A549 (cell line): ENCODE data around the gene TNFAIP2. TPM values are rescaled to one million over a fixed set of nuclear protein-coding genes. Genes with fewer than 3 reads are reported as not detected.

ENCODE experiments used
- ATAC-seq, 2 experiments: fragments of 200-7000 bp in 1 of 2; fragments of >200 bp in 1 of 2; cut with Nextera tagmentation in 1 of 2; cut with Tn5 transposase in 1 of 2; 3 replicates each; pipeline versions ENCODE4 v1.8.0 to v1.9.1; 2018 to 2020; ENCODE audit warnings: mild to moderate bottlenecking in 1 of 2, moderate library complexity in 1 of 2
- CTCF ChIA-PET: fragments of 300-600 bp; sonication (Branson Sonifier 250); formaldehyde crosslinking; extraction: SDS; loops from one replicate; lab custom pipeline; 2021; ENCODE audit warnings: antibody characterized with exemption, inconsistent platforms; lab: Yijun Ruan, JAX
- POLR2A ChIA-PET: fragments of 350-600 bp; formaldehyde crosslinking; extraction: SDS; loops from one replicate; lab custom pipeline; 2021; ENCODE audit warnings: antibody characterized with exemption, inconsistent platforms; lab: Yijun Ruan, JAX
- DNase-seq, 2 experiments: peaks; one replicate each; pipeline versions ENCODE4 v3.0.0 to v3.0.0-alpha.2; 2011 to 2016; ENCODE audit warnings: low read depth in 1 of 2, low spot score in 1 of 2
- FAIRE-seq: peaks from 2 replicates; lab custom pipeline; 2011; peaks lifted over from hg19 to GRCh38; lab: Jason Lieb, UNC
- H3K27ac ChIP-seq, 2 experiments: fragments of >200 bp; sonication (Bioruptor Twin); formaldehyde crosslinking; 3 replicates each; pipeline ENCODE4 v1.5.1; 2016 to 2017
- H3K4me1 ChIP-seq: fragments of >200 bp; sonication (Bioruptor Twin); formaldehyde crosslinking; 3 replicates; pipeline ENCODE4 v1.6.1; 2016
- H3K4me2 ChIP-seq: fragments of >200 bp; sonication (Bioruptor Twin); formaldehyde crosslinking; 3 replicates; pipeline ENCODE4 v1.6.1; 2016
- H3K4me3 ChIP-seq: fragments of >200 bp; sonication (Bioruptor Twin); formaldehyde crosslinking; 3 replicates; pipeline ENCODE4 v1.5.1; 2016
- H3K9me3 ChIP-seq: fragments of >200 bp; sonication (Bioruptor Twin); formaldehyde crosslinking; 3 replicates; pipeline ENCODE4 v1.6.1; 2016
- CBX2 ChIP-seq: fragments of 200-600 bp; sonication (generic); IDR thresholded peaks from 2 replicates; pipeline ENCODE4 v1.6.1; 2016; ENCODE audit warnings: low read depth, mild to moderate bottlenecking, borderline replicate concordance
- CBX8 ChIP-seq: fragments of 200-600 bp; sonication (generic); IDR thresholded peaks from 2 replicates; pipeline ENCODE4 v1.6.1; 2016
- CHD2 ChIP-seq: fragments of 150-350 bp; IDR thresholded peaks from 2 replicates; pipeline ENCODE4 v1.6.1; 2014; ENCODE audit warnings: low read length; ENCODE audit not compliant: partially characterized antibody
- CHD4 ChIP-seq: fragments of 200-600 bp; sonication (generic); IDR thresholded peaks from 2 replicates; pipeline ENCODE4 v1.6.1; 2016; ENCODE audit warnings: antibody characterized with exemption, mild to moderate bottlenecking, borderline replicate concordance
- CTCF ChIP-seq: fragments of >200 bp; sonication (Bioruptor Twin); formaldehyde crosslinking; IDR thresholded peaks from 3 replicates; pipeline ENCODE4 v1.5.1; 2016
- EHF ChIP-seq: fragments of 250-450 bp; sonication (Bioruptor Pico); IDR thresholded peaks from 2 replicates; pipeline ENCODE4 v1.5.0; 2020; ENCODE audit warnings: mild to moderate bottlenecking
- EP300 ChIP-seq, 2 experiments: fragments of >200 bp; sonication (Bioruptor Twin); formaldehyde crosslinking; IDR thresholded peaks; 2 replicates in 1 of 2; 3 replicates in 1 of 2; pipeline ENCODE4 v1.6.1; 2016 to 2017
- ESRRA ChIP-seq: fragments of 150-350 bp; IDR thresholded peaks from 2 replicates; pipeline ENCODE4 v1.6.1; 2014; ENCODE audit warnings: mild to moderate bottlenecking, low read length, borderline replicate concordance
- FOSB ChIP-seq: fragments of 250-450 bp; sonication (Bioruptor Pico); IDR thresholded peaks from 2 replicates; pipeline ENCODE4 v1.5.0; 2020; ENCODE audit warnings: mild to moderate bottlenecking, moderate library complexity
- GATA3 ChIP-seq: IDR thresholded peaks from 2 replicates; pipeline ENCODE4 v1.6.1; 2012; ENCODE audit warnings: borderline replicate concordance
- HDAC2 ChIP-seq: fragments of 200-600 bp; sonication (generic); IDR thresholded peaks from 2 replicates; pipeline ENCODE4 v1.6.1; 2016
- HMGXB4 ChIP-seq: fragments of 250-450 bp; sonication (Bioruptor Pico); IDR thresholded peaks from 2 replicates; pipeline ENCODE4 v1.5.0; 2021; ENCODE audit warnings: mild to moderate bottlenecking, moderate library complexity, borderline replicate concordance
- JUN ChIP-seq, 2 experiments: fragments of >200 bp; sonication (Bioruptor Twin); formaldehyde crosslinking; IDR thresholded peaks; 2 replicates in 1 of 2; 3 replicates in 1 of 2; pipeline ENCODE4 v1.6.1; 2016 to 2017
- KDM1A ChIP-seq: fragments of 200-600 bp; sonication (generic); IDR thresholded peaks from 2 replicates; pipeline ENCODE4 v1.6.1; 2016; ENCODE audit warnings: low read depth, mild to moderate bottlenecking
- KDM5A ChIP-seq: fragments of 200-600 bp; sonication (generic); IDR thresholded peaks from 2 replicates; pipeline ENCODE4 v1.6.1; 2016; ENCODE audit warnings: antibody characterized with exemption, mild to moderate bottlenecking
- MAZ ChIP-seq: fragments of 150-350 bp; IDR thresholded peaks from 2 replicates; pipeline ENCODE4 v1.6.1; 2014; ENCODE audit warnings: antibody characterized with exemption, low read depth, low read length, borderline replicate concordance
- NFE2L2 ChIP-seq: fragments of 150-350 bp; conservative IDR thresholded peaks from 2 replicates; pipeline ENCODE4 v1.6.1; 2014; ENCODE audit warnings: low read length
- NPAS2 ChIP-seq: fragments of 250-450 bp; sonication (Bioruptor Pico); IDR thresholded peaks from 2 replicates; pipeline ENCODE4 v1.8.0; 2022; ENCODE audit warnings: mild to moderate bottlenecking, moderate library complexity, borderline replicate concordance
- RFX5 ChIP-seq: fragments of 450-650 bp; IDR thresholded peaks from 2 replicates; pipeline ENCODE4 v1.7.1; 2014; ENCODE audit warnings: antibody characterized with exemption, mild to moderate bottlenecking, moderate library complexity
- SREBF2 ChIP-seq: fragments of 450-650 bp; IDR thresholded peaks from 2 replicates; pipeline ENCODE4 v1.6.1; 2014; ENCODE audit warnings: mild to moderate bottlenecking, moderate library complexity
- TFCP2L1 ChIP-seq: fragments of 250-450 bp; sonication (Bioruptor Pico); IDR thresholded peaks from 2 replicates; pipeline ENCODE4 v1.5.0; 2021; ENCODE audit warnings: mild to moderate bottlenecking
- TP53 ChIP-seq: fragments of 250-450 bp; sonication (Bioruptor Pico); IDR thresholded peaks from 2 replicates; pipeline ENCODE4 v1.5.0; 2021; ENCODE audit warnings: mild to moderate bottlenecking, moderate library complexity
- ZC3H11A ChIP-seq: fragments of 450-650 bp; IDR thresholded peaks from 2 replicates; pipeline ENCODE4 v1.6.1; 2014; ENCODE audit warnings: antibody characterized with exemption, mild to moderate bottlenecking
- ZFP36 ChIP-seq: fragments of 450-650 bp; IDR thresholded peaks from 2 replicates; pipeline ENCODE4 v1.6.1; 2014; ENCODE audit warnings: borderline replicate concordance; ENCODE audit not compliant: partially characterized antibody
- ZSCAN20 ChIP-seq: fragments of 250-450 bp; sonication (Bioruptor Pico); IDR thresholded peaks from 2 replicates; pipeline ENCODE4 v1.8.0; 2022; ENCODE audit warnings: mild to moderate bottlenecking, moderate library complexity
- WGBS: methylation state at CpG from one replicate; pipeline ENCODE4 v1.1.6; 2017; ENCODE audit errors: missing lambda C conversion rate; 5-methylcytosine and 5-hydroxymethylcytosine counted together
- polyA plus RNA-seq, 4 experiments: library from polyadenylated mRNA; depleted of rRNA in 3 of 4; stranded (reverse); fragments of >200 nt; fragmentation: RNase III in 1 of 4; extraction: RNeasy Plus Mini Kit Qiagen cat#74134 plus additional on column Dnase treatment in 1 of 4; gene quantifications; 2 replicates in 3 of 4; 3 replicates in 1 of 4; pipeline ENCODE4 v1.2.3, GENCODE V29; 2011 to 2017
- TF ChIP-seq, protein P1 (sequence below): IDR thresholded peaks from 2 replicates; pipeline ENCODE4 v1.6.1; 2012
- TF ChIP-seq, protein P2 (sequence below): IDR thresholded peaks from 2 replicates; pipeline ENCODE4 v1.6.1; 2012

The TNFAIP2 gene
- polyA plus RNA-seq, 2 of the 4 experiments (the other 2 are of a cell fraction), result 222 to 254 TPM

DNA sequence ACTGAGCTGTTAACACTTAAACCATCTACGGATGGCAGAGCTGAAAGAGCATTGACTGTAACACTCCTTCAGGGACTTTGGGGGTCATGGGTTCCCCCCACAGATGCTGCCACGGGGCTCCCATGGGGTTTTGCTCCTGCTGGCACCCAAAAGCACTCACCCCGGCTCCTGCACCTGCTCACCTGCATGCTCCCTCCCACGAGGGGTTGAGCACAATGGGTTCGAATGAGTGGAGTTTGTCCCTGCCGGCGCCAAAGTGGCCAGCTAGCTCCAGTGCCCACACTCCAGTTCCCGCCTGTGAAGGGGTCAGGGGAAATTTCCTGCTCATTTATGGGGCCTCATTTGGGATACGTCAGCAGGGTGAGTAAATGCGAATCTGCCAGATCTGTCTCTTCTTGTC lies 40.7 kb downstream of the TNFAIP2 start:
- 78% methylated on average over 10 of the region's 10 CpGs for WGBS
- no peaks in the 10 kb centered on the region; the same call in 2 of the 3 replicates for H3K4me1 ChIP-seq
- H3K4me3 ChIP-seq, result no peak overlapping the region
- FAIRE-seq (no peak), ATAC-seq (no peak), DNase-seq (no peak)
- no peaks in the 10 kb centered on the region for H3K9me3 ChIP-seq
- CTCF ChIA-PET, result interaction anchor here (0.6 to 4.0 kb wide), 7 partner anchors 10 to 63 kb away, joined by 3 to 20 read pairs (median 4); no protein-coding TSS in a partner anchor
- TF ChIP-seq ESRRA (no peak), GATA3 (no peak), CBX2 (no peak), ZSCAN20 (CRISPR knock-in tag) (no peak)
- H3K4me2 ChIP-seq, result no peak overlapping the region
- H3K27ac ChIP-seq, result no peak overlapping the region; a peak in 1 of 6 replicates
- POLR2A ChIA-PET, result no interaction called here

GRCh38 chr14:103164779-103165178 lies 41.5 kb downstream of the TNFAIP2 start:
- Histone ChIP-seq H3K4me2 (no peak overlapping the region), H3K9me3 (no peaks in the 10 kb centered on the region), H3K4me3 (no peak overlapping the region), H3K4me1 (no peaks in the 10 kb centered on the region; the same call in 2 of the 3 replicates), H3K27ac (peak overlapping the region in 1 of 2 experiments; percentile 56; a peak in 1 of 6 replicates)
- 50% methylated on average over 8 of the region's 9 CpGs for WGBS
- CTCF ChIA-PET, result interaction anchor here (0.7 to 2.2 kb wide), 5 partner anchors 10 to 62 kb away, joined by 3 to 9 read pairs (median 4); no protein-coding TSS in a partner anchor
- FAIRE-seq (no peak), DNase-seq (no peak), ATAC-seq (no peak)
- no peak for TF ChIP-seq NFE2L2
- TF ChIP-seq GATA3, result no peak
- TF ChIP-seq TFCP2L1 (CRISPR knock-in tag), result no peak
- TF ChIP-seq NPAS2 (CRISPR knock-in tag), result no peak
- no peak for TF ChIP-seq RFX5
- TF ChIP-seq KDM5A, result no peak
- no peak for TF ChIP-seq CBX8
- no peak for TF ChIP-seq JUN (IDR thresholded peaks at IDR 0.05)
- TF ChIP-seq SREBF2, result no peak
- TF ChIP-seq MAZ, result no peak
- TF ChIP-seq, protein P1, sequence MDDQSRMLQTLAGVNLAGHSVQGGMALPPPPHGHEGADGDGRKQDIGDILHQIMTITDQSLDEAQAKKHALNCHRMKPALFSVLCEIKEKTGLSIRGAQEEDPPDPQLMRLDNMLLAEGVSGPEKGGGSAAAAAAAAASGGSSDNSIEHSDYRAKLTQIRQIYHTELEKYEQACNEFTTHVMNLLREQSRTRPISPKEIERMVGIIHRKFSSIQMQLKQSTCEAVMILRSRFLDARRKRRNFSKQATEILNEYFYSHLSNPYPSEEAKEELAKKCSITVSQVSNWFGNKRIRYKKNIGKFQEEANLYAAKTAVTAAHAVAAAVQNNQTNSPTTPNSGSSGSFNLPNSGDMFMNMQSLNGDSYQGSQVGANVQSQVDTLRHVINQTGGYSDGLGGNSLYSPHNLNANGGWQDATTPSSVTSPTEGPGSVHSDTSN, result no peak
- TF ChIP-seq CHD4, result no peak
- no peak for TF ChIP-seq TP53
- TF ChIP-seq CHD2, result no peak
- POLR2A ChIA-PET, result no interaction called here

GRCh38 chr14:103165323-103165722 lies 42.1 kb downstream of the TNFAIP2 start:
- CTCF ChIA-PET, result no interaction called here
- H3K27ac ChIP-seq, result peak overlapping the region in 1 of 2 experiments; percentile 56; a peak in 1 of 6 replicates

DNA sequence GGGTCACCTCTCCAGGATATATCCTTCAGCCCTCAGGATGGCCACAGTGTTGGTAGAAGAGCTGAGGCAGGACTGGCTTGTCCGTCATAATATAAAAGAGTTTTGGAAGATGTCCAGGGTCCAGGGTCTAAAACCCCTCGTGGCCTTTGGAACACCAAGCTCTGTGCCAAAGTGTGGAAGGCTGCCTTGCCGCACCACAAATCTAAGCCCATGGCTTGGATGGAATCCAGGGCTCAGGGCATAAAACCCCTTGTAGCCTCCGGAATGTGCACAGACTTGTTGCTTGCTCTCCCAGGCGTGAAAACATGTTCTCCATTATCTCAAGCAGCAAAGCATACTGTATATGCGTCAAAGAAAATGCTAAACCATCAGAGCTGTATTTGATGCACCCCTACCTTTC lies 46.7 kb downstream of the TNFAIP2 start:
- Histone ChIP-seq H3K4me2 (no peak overlapping the region), H3K4me1 (no peaks in the 10 kb centered on the region), H3K27ac (no peak overlapping the region), H3K4me3 (no peak overlapping the region), H3K9me3 (no peaks in the 10 kb centered on the region)
- CTCF ChIA-PET, result interaction anchor here (0.5 to 4.0 kb wide), 6 partner anchors 12 to 576 kb away, joined by 3 to 22 read pairs (median 11); no protein-coding TSS in a partner anchor
- no peak for DNase-seq
- FAIRE-seq, result no peak
- no peak for ATAC-seq
- 78% methylated on average over 6 of the region's 6 CpGs for WGBS
- POLR2A ChIA-PET, result no interaction called here
- TF ChIP-seq EP300 (IDR thresholded peaks at IDR 0.05) (no peak), CHD4 (no peak), FOSB (CRISPR knock-in tag) (no peak), ZC3H11A (no peak), HDAC2 (no peak), KDM1A (no peak), ESRRA (no peak), EHF (CRISPR knock-in tag) (no peak), CTCF (no peak), HMGXB4 (CRISPR knock-in tag) (no peak)
- TF ChIP-seq, protein P1, result no peak
- TF ChIP-seq, protein P2, sequence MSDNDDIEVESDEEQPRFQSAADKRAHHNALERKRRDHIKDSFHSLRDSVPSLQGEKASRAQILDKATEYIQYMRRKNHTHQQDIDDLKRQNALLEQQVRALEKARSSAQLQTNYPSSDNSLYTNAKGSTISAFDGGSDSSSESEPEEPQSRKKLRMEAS, result no peak

More at GRCh38 chr14:103165323-103165722, 42.1 kb downstream of the TNFAIP2 start:
- H3K4me3 ChIP-seq, result no peak overlapping the region
- H3K9me3 ChIP-seq, result no peaks in the 10 kb centered on the region
- H3K4me2 ChIP-seq, result no peak overlapping the region
- TF ChIP-seq HDAC2 (no peak), ZFP36 (no peak), SREBF2 (no peak)
- no peaks in the 10 kb centered on the region; the same call in 2 of the 3 replicates for H3K4me1 ChIP-seq
- POLR2A ChIA-PET, result no interaction called here
- no peak for DNase-seq
- no peak for FAIRE-seq
- WGBS, result 74% methylated on average over 6 of the region's 6 CpGs
- ATAC-seq, result no peak
